GM12873 (cell line): ENCODE results near the gene OBSCN.

ENCODE experiments used
- TF ChIP-seq, protein P1 (sequence below): IDR thresholded peaks from 2 replicates; pipeline ENCODE4 v1.5.1; 2012; ENCODE audit warnings: low read depth, mild to moderate bottlenecking, moderate library complexity, low read length, control low read depth; ENCODE audit not compliant: insufficient read depth; ENCODE audit errors: missing control alignments

OBSCN gene

DNA sequence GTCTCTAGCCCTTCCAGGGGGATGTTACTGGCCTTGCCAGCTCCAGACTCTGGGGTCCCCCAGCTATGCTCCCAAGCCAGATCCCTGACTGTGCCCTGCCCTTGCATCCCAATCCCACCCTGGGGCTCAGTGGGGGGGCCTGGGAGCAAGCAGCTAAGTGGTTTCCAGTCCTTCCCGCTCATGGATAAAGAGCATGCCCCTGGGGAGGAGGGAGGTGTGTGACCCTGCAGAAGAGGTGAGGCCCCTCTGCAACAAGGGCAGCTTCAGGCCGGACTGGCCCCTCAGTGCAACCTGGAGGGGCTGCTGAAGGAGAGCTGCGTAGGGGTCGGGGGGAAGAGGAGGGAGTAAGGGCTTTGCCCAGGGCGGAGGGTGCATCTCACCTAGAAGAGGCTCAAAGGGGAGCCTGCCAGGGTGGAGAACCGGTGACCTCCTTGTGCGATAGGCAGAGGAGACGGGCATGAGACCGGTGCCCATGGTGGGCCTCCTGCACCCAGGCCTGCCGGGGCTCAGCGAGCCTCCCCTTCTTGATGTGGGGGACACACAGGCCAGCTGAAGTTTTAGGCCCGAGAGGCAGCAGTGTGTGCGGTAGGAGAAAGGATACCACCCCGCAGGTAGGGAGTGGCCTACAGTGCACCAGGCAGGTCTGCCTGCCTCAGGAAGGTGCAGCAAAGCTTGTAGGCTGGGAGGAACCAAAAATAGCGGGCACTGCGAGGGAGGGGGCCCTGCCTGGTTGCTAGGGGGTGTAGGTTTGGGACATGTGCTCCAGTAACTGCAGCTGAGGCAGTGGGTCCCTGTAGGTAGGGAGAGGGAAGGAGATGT lies 3.1 kb downstream of the OBSCN start:
- TF ChIP-seq, protein P1, sequence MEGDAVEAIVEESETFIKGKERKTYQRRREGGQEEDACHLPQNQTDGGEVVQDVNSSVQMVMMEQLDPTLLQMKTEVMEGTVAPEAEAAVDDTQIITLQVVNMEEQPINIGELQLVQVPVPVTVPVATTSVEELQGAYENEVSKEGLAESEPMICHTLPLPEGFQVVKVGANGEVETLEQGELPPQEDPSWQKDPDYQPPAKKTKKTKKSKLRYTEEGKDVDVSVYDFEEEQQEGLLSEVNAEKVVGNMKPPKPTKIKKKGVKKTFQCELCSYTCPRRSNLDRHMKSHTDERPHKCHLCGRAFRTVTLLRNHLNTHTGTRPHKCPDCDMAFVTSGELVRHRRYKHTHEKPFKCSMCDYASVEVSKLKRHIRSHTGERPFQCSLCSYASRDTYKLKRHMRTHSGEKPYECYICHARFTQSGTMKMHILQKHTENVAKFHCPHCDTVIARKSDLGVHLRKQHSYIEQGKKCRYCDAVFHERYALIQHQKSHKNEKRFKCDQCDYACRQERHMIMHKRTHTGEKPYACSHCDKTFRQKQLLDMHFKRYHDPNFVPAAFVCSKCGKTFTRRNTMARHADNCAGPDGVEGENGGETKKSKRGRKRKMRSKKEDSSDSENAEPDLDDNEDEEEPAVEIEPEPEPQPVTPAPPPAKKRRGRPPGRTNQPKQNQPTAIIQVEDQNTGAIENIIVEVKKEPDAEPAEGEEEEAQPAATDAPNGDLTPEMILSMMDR: no peak

DNA sequence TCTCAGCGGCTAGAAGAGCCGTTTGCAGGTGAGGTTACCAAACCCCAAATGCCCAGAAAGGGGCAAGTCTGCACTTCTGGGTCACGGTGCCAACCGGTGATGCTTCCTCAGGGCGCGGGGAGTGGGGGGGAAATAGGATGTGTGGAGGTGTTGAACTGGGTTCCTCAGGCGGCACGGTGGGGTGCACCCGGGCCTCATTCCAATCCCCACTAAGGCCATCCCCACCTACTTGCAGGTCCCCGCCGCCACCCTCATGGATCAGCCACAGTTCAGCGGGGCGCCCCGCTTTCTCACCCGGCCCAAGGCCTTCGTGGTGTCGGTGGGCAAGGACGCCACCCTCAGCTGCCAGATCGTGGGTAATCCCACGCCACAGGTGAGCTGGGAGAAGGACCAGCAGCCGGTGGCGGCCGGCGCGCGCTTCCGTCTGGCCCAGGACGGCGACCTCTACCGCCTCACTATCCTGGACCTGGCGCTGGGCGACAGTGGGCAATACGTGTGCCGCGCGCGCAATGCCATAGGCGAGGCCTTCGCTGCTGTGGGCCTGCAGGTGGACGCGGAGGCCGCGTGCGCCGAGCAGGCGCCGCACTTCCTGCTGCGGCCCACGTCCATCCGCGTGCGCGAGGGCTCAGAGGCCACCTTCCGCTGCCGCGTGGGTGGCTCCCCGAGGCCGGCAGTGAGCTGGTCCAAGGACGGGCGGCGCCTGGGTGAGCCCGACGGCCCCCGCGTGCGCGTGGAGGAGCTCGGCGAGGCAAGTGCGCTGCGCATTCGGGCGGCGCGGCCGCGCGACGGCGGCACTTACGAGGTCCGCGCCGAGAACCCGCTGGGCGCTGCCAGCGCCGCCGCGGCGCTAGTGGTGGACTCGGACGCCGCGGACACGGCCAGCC lies 3.9 kb downstream of the OBSCN start:
- TF ChIP-seq, protein P1: no peak

DNA sequence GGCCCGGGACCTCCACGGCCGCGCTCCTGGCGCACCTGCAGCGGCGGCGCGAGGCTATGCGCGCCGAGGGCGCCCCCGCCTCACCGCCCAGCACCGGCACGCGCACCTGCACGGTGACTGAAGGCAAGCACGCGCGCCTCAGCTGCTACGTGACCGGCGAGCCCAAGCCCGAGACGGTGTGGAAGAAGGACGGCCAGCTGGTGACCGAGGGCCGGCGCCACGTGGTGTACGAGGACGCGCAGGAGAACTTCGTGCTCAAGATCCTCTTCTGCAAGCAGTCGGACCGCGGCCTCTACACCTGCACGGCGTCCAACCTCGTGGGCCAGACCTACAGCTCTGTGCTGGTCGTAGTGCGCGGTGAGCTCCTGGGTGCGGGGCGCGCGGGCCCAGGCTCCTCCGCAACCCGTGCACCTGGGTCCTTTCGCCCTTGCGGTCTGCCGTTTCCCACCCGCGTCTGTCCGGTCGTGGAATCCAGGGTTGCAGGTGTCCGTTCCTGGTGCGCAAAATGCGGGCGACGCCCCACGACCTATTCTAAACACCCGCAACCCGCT lies 4.6 kb downstream of the OBSCN start:
- TF ChIP-seq, protein P1: no peak

DNA sequence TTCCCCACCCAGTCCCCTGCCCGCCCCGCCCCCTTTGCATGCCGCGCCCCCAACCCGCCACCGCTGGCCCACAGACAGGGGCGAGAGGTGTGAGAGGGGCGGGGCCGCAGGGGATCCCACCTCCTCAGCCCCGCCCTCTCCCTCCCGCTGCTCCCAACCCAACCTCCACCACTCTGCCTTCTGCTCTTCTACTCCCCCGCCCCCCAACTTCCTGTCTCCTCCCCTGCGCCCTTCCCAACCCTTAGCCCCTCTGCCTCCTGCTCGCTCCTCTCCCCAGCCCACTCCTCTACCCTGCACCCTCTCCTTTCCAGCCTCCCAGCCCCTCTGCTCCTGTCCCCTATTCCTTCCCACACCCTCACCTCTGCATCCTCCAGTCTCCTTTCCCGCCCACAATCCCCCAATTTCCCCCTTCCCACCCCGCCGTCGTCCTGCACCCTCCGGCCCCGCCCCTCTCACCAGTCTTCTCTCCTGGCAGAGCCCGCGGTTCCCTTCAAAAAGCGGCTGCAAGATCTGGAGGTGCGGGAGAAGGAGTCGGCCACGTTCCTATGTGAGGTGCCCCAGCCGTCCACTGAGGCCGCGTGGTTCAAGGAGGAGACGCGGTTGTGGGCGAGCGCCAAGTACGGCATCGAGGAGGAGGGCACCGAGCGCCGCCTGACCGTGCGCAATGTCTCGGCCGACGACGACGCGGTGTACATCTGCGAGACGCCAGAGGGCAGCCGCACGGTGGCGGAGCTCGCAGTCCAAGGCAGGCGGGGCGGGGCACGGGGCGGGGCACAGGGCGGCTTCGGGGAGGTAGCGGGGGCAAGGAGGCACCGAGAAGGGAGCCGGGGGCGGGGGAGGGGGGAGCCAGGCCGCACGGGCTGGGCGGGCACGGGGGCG lies 5.4 kb downstream of the OBSCN start:
- TF ChIP-seq, protein P1: peak; percentile 60

DNA sequence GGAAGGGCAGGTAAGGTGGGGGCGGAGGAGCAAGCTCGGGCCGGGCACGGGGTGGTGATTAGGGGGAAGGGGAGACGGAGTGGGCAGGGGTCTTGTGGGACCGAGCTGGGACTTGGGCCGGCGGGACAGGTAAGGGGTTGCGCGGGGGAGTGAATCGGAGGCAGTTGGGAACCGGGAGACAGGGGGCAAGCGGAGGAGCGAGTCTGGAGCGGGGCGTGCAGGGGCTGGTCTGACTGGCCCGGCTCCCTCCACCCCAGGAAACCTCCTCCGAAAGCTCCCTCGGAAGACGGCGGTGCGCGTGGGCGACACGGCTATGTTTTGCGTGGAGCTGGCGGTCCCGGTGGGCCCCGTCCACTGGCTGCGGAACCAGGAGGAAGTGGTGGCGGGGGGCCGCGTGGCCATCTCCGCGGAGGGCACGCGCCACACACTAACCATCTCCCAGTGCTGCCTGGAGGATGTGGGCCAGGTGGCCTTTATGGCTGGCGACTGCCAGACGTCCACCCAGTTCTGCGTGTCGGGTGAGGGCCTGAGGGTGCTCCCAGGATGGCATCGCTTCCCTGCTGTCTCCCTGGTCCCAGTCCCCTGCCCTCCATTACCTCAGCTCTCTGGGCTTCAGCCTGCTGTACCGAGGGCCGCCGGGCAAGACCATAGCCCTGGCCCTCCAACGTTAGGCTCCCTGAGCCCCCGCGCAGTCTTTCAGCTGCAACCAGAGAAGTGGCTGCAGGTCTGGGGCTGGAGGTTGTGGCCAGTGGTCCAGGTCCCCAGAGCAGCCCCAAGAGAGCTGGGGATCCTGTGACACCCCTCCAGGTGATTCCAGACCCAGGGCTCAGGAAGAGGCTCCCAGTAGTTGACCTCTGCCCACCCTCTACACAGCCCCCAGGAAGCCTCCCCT lies 6.3 kb downstream of the OBSCN start:
- TF ChIP-seq, protein P1: no peak

DNA sequence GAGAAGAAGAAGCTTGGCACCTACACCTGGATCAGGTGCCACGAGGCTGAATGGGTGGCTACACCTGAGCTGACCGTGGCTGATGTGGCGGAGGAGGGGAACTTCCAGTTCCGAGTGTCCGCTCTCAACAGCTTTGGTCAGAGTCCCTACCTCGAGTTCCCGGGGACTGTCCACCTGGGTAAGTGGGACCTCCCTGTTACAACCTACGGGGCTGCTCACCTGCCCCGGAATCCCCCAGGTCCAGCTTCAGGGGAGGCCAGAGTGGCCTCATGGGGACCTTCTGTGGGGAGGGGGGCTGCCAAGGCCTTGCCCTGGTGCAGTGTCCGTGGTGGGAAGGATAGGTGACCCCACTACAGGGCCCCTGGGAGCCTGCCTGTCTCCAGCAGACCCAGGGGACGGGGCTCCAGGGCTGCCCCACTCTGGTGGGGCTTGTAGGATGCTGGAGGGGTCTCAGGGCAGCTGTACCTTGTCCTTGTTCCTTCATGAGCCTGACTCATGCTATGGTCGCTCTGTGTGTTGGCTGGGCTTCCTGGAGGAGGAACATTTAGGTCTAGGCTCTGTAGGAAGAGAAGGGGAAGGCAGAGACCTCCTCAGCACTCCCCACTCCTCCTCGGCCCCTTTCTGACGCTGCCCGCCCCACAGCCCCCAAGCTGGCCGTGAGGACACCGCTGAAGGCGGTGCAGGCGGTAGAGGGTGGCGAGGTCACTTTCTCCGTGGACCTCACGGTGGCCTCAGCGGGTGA lies 7.2 kb downstream of the OBSCN start:
- TF ChIP-seq, protein P1: no peak
